HEK293 (cell line): Measurements from ENCODE around the gene DDX20.

Source experiments
- SCRT2 ChIP-seq: fragments of 450-650 bp; formaldehyde crosslinking; IDR thresholded peaks from 2 replicates; pipeline ENCODE4 v1.5.1; 2016; ENCODE audit warnings: missing biosample characterization, missing genetic modification characterization
- ZBTB8A ChIP-seq: fragments of 450-650 bp; formaldehyde crosslinking; IDR thresholded peaks from 2 replicates; pipeline ENCODE4 v1.5.1; 2016; ENCODE audit warnings: missing biosample characterization, missing genetic modification characterization
- ZIC2 ChIP-seq: fragments of 450-650 bp; formaldehyde crosslinking; IDR thresholded peaks from 2 replicates; pipeline ENCODE4 v1.5.1; 2016; ENCODE audit warnings: missing biosample characterization, missing genetic modification characterization
- ZNF138 ChIP-seq: fragments of 450-650 bp; formaldehyde crosslinking; IDR thresholded peaks from 2 replicates; pipeline ENCODE4 v1.5.1; 2016; ENCODE audit warnings: missing biosample characterization, missing genetic modification characterization, borderline replicate concordance
- ZNF76 ChIP-seq: fragments of 450-650 bp; formaldehyde crosslinking; IDR thresholded peaks from 2 replicates; pipeline ENCODE4; 2016; ENCODE audit warnings: low read depth, missing biosample characterization, missing genetic modification characterization, borderline replicate concordance
- TF ChIP-seq, protein P1 (sequence below): fragments of 450-650 bp; IDR thresholded peaks from 2 replicates; pipeline ENCODE4 v1.5.1; 2018; ENCODE audit warnings: missing biosample characterization, mild to moderate bottlenecking, missing genetic modification characterization
- TF ChIP-seq, protein P2 (sequence below): fragments of 450-650 bp; formaldehyde crosslinking; IDR thresholded peaks from 2 replicates; pipeline ENCODE4 v1.5.1; 2016; ENCODE audit warnings: missing biosample characterization, missing genetic modification characterization

DNA sequence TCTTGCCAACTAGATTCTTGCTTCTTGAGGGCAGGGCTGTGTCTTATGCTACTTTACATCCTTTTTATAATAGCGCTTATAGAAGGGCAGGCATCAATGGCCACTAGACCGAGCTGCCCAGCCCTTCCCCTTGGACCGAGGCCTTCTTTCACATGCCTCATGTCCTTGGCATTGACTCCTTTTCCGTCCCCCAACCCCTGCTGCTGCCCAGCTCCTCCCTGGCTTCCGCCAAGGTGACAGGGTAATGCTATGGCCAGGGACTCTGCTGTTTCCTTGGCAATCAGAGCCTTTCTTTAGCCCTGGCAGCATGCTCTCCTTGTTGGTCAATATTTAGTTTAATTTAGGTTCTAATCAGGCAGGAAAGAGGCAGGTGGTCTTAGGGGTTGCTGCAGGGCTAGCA is 48.2 kb downstream of the DDX20 start:
- TF ChIP-seq, protein P1, sequence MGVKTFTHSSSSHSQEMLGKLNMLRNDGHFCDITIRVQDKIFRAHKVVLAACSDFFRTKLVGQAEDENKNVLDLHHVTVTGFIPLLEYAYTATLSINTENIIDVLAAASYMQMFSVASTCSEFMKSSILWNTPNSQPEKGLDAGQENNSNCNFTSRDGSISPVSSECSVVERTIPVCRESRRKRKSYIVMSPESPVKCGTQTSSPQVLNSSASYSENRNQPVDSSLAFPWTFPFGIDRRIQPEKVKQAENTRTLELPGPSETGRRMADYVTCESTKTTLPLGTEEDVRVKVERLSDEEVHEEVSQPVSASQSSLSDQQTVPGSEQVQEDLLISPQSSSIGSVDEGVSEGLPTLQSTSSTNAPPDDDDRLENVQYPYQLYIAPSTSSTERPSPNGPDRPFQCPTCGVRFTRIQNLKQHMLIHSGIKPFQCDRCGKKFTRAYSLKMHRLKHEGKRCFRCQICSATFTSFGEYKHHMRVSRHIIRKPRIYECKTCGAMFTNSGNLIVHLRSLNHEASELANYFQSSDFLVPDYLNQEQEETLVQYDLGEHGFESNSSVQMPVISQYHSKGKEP (tag by site-specific recombination): no peak
- TF ChIP-seq ZBTB8A (tag by site-specific recombination) (no peak), SCRT2 (tag by site-specific recombination) (no peak), ZNF76 (tag by site-specific recombination) (no peak), ZNF138 (tag by site-specific recombination) (no peak), ZIC2 (tag by site-specific recombination) (no peak)
- TF ChIP-seq, protein P2, sequence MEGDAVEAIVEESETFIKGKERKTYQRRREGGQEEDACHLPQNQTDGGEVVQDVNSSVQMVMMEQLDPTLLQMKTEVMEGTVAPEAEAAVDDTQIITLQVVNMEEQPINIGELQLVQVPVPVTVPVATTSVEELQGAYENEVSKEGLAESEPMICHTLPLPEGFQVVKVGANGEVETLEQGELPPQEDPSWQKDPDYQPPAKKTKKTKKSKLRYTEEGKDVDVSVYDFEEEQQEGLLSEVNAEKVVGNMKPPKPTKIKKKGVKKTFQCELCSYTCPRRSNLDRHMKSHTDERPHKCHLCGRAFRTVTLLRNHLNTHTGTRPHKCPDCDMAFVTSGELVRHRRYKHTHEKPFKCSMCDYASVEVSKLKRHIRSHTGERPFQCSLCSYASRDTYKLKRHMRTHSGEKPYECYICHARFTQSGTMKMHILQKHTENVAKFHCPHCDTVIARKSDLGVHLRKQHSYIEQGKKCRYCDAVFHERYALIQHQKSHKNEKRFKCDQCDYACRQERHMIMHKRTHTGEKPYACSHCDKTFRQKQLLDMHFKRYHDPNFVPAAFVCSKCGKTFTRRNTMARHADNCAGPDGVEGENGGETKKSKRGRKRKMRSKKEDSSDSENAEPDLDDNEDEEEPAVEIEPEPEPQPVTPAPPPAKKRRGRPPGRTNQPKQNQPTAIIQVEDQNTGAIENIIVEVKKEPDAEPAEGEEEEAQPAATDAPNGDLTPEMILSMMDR: no peak
